Stomach (tissue), 9 donors: ENCODE measurements around the gene RAPGEF1. TPM values are rescaled to one million over a fixed set of nuclear protein-coding genes. Genes with fewer than 3 reads are reported as not detected.
"Not testable (repeated sequence)": the region's sequence is repeated elsewhere in the genome, so short reads cannot be mapped to it uniquely, and the experiment has no call there.

Experiments
- DNase-seq, 2 donors: peaks; one replicate each; pipeline versions ENCODE4 v3.0.0 to v3.0.0-alpha.2; 2013 to 2019
- H3K27ac ChIP-seq, 5 donors: fragments of 200-600 bp in 4 of 5; sonication (generic) in 4 of 5; one replicate each; pipeline ENCODE4 v1.5.1; 2013 to 2019; ENCODE audit warnings: mild to moderate bottlenecking in 1 of 5, moderate library complexity in 1 of 5
- H3K27me3 ChIP-seq, 3 donors: fragments of 200-600 bp; sonication (generic); one replicate each; pipeline ENCODE4 v1.5.1; 2017 to 2019; ENCODE audit warnings: mixed run types in 1 of 3
- H3K36me3 ChIP-seq, 4 donors: fragments of 200-600 bp; sonication (generic); 1 replicate in 3 of 4; 2 replicates in 1 of 4; pipeline ENCODE4 v1.5.1; 2016 to 2019
- H3K4me1 ChIP-seq, 4 donors: fragments of 200-600 bp; sonication (generic); one replicate each; pipeline ENCODE4 v1.5.1; 2016 to 2019
- H3K4me3 ChIP-seq, 4 donors: fragments of 200-600 bp; sonication (generic) in 3 of 4; one replicate each; pipeline ENCODE4 v1.5.1; 2016 to 2019; ENCODE audit warnings: mild to moderate bottlenecking in 1 of 4
- H3K9me3 ChIP-seq, 4 donors: fragments of 200-600 bp; sonication (generic); one replicate each; pipeline ENCODE4 v1.5.1; 2016 to 2019
- CTCF ChIP-seq, 7 experiments: fragments of 450-650 bp in 4 of 7; fragments of 200-600 bp in 3 of 7; sonication (generic) in 3 of 7; IDR thresholded peaks; one replicate each; pipeline ENCODE4 v1.5.1; 2016 to 2019; ENCODE audit warnings: antibody characterized with exemption in 7 of 7, control low read depth in 2 of 7, mild to moderate bottlenecking in 1 of 7
- EP300 ChIP-seq: sonication (generic); formaldehyde crosslinking; IDR thresholded peaks from one replicate; pipeline ENCODE4 v1.6.1; 2017; ENCODE audit warnings: antibody characterized with exemption
- POLR2A ChIP-seq, 4 donors: fragments of 450-650 bp; IDR thresholded peaks; one replicate each; pipeline ENCODE4 v1.6.1; 2016; ENCODE audit warnings: antibody characterized with exemption in 4 of 4, control low read depth in 2 of 4, mild to moderate bottlenecking in 1 of 4, moderate library complexity in 1 of 4
- POLR2AphosphoS5 ChIP-seq, 3 donors: sonication (generic); formaldehyde crosslinking; IDR thresholded peaks; one replicate each; pipeline ENCODE4 v1.6.1; 2016; ENCODE audit warnings: antibody characterized with exemption in 3 of 3
- WGBS, 5 donors: extraction: QIAGEN DNeasy Blood & Tissue Kit in 3 of 5; methylation state at CpG; one replicate each; pipeline versions ENCODE4 v1.1.5 to v1.1.7; 2013 to 2018; 5-methylcytosine and 5-hydroxymethylcytosine counted together
- intact Hi-C: fragments of 100-400 bp; cut with DNase I; formaldehyde crosslinking; loops from one replicate; pipeline ENCODE4 v1.15.1; 2023; ENCODE audit warnings: low total_unique reads
- polyA plus RNA-seq, 3 donors: library from polyadenylated mRNA; stranded (reverse); fragments of 200-250 nt; gene quantifications; one replicate each; pipeline ENCODE4 v1.2.3, GENCODE V29; 2013
- total RNA-seq, 5 donors: library from RNA; depleted of rRNA; stranded (reverse); fragments of >200 nt; gene quantifications; one replicate each; pipeline versions ENCODE4 v1.1.0 to v1.2.3, GENCODE V29; 2014 to 2016
- donor health status: healthy with polysubstance abuse.
- donor health status: Bipolar disorder and iron deficiency.
- donor health status: healthy.

The RAPGEF1 gene
- total and polyA plus RNA-seq, 8 donors, result 8.4 to 84.6 (median 45.1) TPM

DNA sequence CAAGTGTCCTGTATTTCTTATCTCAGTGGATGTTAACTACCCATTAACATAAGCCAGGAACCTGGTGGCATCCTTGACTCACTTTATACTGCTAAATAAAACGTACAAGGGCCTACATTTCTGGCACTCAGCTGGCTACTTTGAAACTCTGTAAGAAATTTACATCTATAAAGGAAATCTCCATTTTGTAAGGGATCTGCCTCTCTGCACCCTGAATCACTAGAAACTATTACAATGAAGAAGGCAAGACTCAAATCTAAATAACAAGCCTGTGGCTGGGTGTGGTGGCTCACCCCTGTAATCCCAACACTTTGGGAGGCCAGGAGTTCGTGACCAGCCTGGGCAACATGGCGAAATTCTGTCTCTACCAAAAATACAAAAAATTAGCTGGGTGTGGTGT is 51.5 kb downstream of the RAPGEF1 start:
- intact Hi-C loops, result no loop called here
- H3K27ac ChIP-seq, result no peak overlapping the region
- no peak overlapping the region for H3K4me3 ChIP-seq
- peaks cover 23 to 74% (median 39%) of the 10 kb centered on the region in 4 donors for H3K4me1 ChIP-seq
- 86 to 92% (median 89%) methylated on average over 3 of the region's 3 CpGs for WGBS, 5 donors
- DNase-seq, result no peak
- no peaks in the 10 kb centered on the region for H3K9me3 ChIP-seq
- H3K36me3 ChIP-seq, result no peaks in the 10 kb centered on the region
- H3K27me3 ChIP-seq, result no peaks in the 10 kb centered on the region
- TF ChIP-seq CTCF (IDR thresholded peaks at IDR 0.05), result no peak
- TF ChIP-seq POLR2AphosphoS5 (IDR thresholded peaks at IDR 0.05), result no peak
- no peak for TF ChIP-seq POLR2A (IDR thresholded peaks at IDR 0.05)
- no peak for TF ChIP-seq EP300

GRCh38 chr9:131685753-131686706 is 53.8 kb downstream of the RAPGEF1 start:
- Histone ChIP-seq H3K27ac (no peak overlapping the region), H3K4me1 (peaks cover 16 to 69% (median 34%) of the 10 kb centered on the region in 4 donors)
- WGBS, 5 donors, result 78 to 91% (median 83%) methylated on average over 15 of the region's 15 CpGs

GRCh38 chr9:131683094-131683493 is 56.8 kb downstream of the RAPGEF1 start:
- H3K4me3 ChIP-seq, intact Hi-C loops, H3K27me3 ChIP-seq, H3K9me3 ChIP-seq, DNase-seq, H3K36me3 ChIP-seq: not testable (repeated sequence)
- WGBS, 5 donors, result 36 to 62% (median 44%) methylated on average over 4 of the region's 4 CpGs
- Histone ChIP-seq H3K4me1 (peaks cover 33 to 66% (median 50%) of the 10 kb centered on the region in 4 donors), H3K27ac (peak overlapping the region in 4 of 5 donors; percentile 43 to 67 (median 55))

More at GRCh38 chr9:131685753-131686706, 53.8 kb downstream of the RAPGEF1 start:
- Histone ChIP-seq H3K36me3 (no peaks in the 10 kb centered on the region), H3K27me3 (no peaks in the 10 kb centered on the region), H3K9me3 (no peaks in the 10 kb centered on the region), H3K4me3 (no peak overlapping the region)
- intact Hi-C loops, result no loop called here
- TF ChIP-seq EP300 (no peak), CTCF (IDR thresholded peaks at IDR 0.05) (no peak), POLR2AphosphoS5 (IDR thresholded peaks at IDR 0.05) (no peak)
- no peak for DNase-seq

- Histone ChIP-seq H3K27ac (peak overlapping the region in 4 of 5 donors; percentile 43 to 67 (median 55)), H3K4me1 (peaks cover 42 to 70% (median 56%) of the 10 kb centered on the region in 4 donors), H3K36me3 (no peaks in the 10 kb centered on the region), H3K9me3 (no peaks in the 10 kb centered on the region), H3K4me3 (no peak overlapping the region), H3K27me3 (no peaks in the 10 kb centered on the region)
- intact Hi-C loops, result no loop called here
- DNase-seq, result no peak
- no peak for TF ChIP-seq CTCF (IDR thresholded peaks at IDR 0.05)
- TF ChIP-seq POLR2AphosphoS5 (IDR thresholded peaks at IDR 0.05), result no peak
- no peak for TF ChIP-seq POLR2A (IDR thresholded peaks at IDR 0.05)
- TF ChIP-seq EP300, result no peak
- 36 to 76% (median 51%) methylated on average over 11 of the region's 11 CpGs for WGBS, 5 donors
Measured at GRCh38 chr9:131682261-131682660, 57.6 kb downstream of the RAPGEF1 start.

DNA sequence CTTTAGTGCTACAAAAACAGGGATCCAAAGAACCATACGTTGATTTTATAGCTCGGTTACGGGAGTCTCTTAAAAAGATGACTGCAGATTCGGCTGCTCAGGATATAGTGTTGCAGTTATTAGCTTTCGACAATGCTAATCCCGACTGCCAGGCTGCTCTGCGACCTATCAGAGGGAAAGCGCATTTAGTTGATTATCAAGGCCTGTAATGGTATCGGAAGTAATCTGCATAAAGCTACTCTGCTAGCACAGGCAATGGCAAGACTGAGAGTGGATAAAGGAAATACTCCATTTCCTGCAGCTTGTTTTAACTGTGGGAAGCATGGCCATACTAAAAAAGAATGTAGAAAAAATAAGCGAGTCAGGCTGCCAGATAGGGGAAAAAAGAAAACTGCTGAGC is 58.0 kb downstream of the RAPGEF1 start:
- H3K9me3 ChIP-seq, H3K4me3 ChIP-seq, H3K36me3 ChIP-seq, DNase-seq, H3K27me3 ChIP-seq, intact Hi-C loops: not testable (repeated sequence)
- 46 to 66% (median 65%) methylated on average over 10 of the region's 10 CpGs for WGBS, 5 donors
- peaks cover 46 to 73% (median 61%) of the 10 kb centered on the region in 4 donors for H3K4me1 ChIP-seq
- peak overlapping the region in 4 of 5 donors; percentile 43 to 67 (median 55) for H3K27ac ChIP-seq

GRCh38 chr9:131681108-131681507 is 58.8 kb downstream of the RAPGEF1 start:
- H3K9me3 ChIP-seq, H3K4me3 ChIP-seq, intact Hi-C loops, H3K36me3 ChIP-seq, DNase-seq, H3K27me3 ChIP-seq: not testable (repeated sequence)
- peaks cover 48 to 73% (median 62%) of the 10 kb centered on the region in 4 donors for H3K4me1 ChIP-seq
- peak overlapping the region in 1 of 5 donors; percentile 81 for H3K27ac ChIP-seq
- WGBS, 5 donors, result 81 to 94% (median 93%) methylated on average over 5 of the region's 5 CpGs
